ENCODE measurements around the gene COG2. TPM values are rescaled to one million over a fixed set of nuclear protein-coding genes. Genes with fewer than 3 reads are reported as not detected.
A peak's percentile ranks its signal among the peaks of the same experiment; 100 is the strongest.

COG2 gene
- total RNA-seq, 1 experiment from 2014 or later = 21.5 TPM

GRCh38 chr1:230681599-230681998 lies 39.3 kb downstream of the COG2 start:
- intact Hi-C loops (cut with micrococcal nuclease; ENCODE audit: unreplicated experiment) = loop anchor here (2.0 to 5.0 kb wide), 3 partner anchors 86 to 297 kb away; partner anchors contain the start of genes ARV1 and TTC13
- Histone ChIP-seq H3K27ac (no peak overlapping the region), H3K4me1 (replicated peaks; ENCODE audit: insufficient read depth) (peaks cover 42% of the 10 kb centered on the region), H3K27me3 (ENCODE audit: insufficient read depth, low read depth) (no peaks in the 10 kb centered on the region), H4K20me1 (ENCODE audit: insufficient read depth) (peaks cover 4% of the 10 kb centered on the region; the same call in 1 of the 2 replicates), H3K9me3 (ENCODE audit: insufficient read depth, low read depth) (no peaks in the 10 kb centered on the region), H3K79me2 (ENCODE audit: low read depth) (no peaks in the 10 kb centered on the region), H3K36me3 (ENCODE audit: low read depth) (peaks cover 29% of the 10 kb centered on the region), H3F3A (ENCODE audit: insufficient read depth, low read depth) (peaks cover 37% of the 10 kb centered on the region), H3K9me2 (ENCODE audit: insufficient read depth) (no peaks in the 10 kb centered on the region), H3K4me2 (peak overlapping the region; percentile 37), H3K4me3 (no peak overlapping the region), H2AFZ (no peak overlapping the region)
- DNase-seq = peak; percentile 69 to 84
- ChIA-PET CTCF (no interaction called here), POLR2A (ENCODE audit: unreplicated experiment) (interaction anchor here (0.6 kb wide), 1 partner anchor 739 kb away, joined by 5 read pairs; no protein-coding TSS in a partner anchor)
- TF ChIP-seq EZH2 (IDR thresholded peaks at IDR 0.05; ENCODE audit: low read depth) (no peak), CTCF (conservative IDR thresholded peaks at IDR 0.05) (no peak)
- no TSS peak for BruUV-seq (replicated peaks)

GRCh38 chr1:230682274-230682673 lies 40.0 kb downstream of the COG2 start:
- POLR2A ChIA-PET (ENCODE audit: unreplicated experiment) = interaction anchor here (0.6 to 0.8 kb wide), 2 partner anchors 40 to 739 kb away, joined by 5 to 7 read pairs; no protein-coding TSS in a partner anchor

More at GRCh38 chr1:230682274-230682673, 40.0 kb downstream of the COG2 start:
- H3K4me1 ChIP-seq (replicated peaks; ENCODE audit: insufficient read depth) = peaks cover 42% of the 10 kb centered on the region
- no peak overlapping the region for H2AFZ ChIP-seq
- no peak for DNase-seq
- H4K20me1 ChIP-seq (ENCODE audit: insufficient read depth) = peaks cover 4% of the 10 kb centered on the region; the same call in 1 of the 2 replicates
- no peaks in the 10 kb centered on the region for H3K9me2 ChIP-seq (ENCODE audit: insufficient read depth)
- no peak overlapping the region for H3K27ac ChIP-seq
- no TSS peak for BruUV-seq (replicated peaks)
- peaks cover 35% of the 10 kb centered on the region for H3K36me3 ChIP-seq (ENCODE audit: low read depth)
- no peaks in the 10 kb centered on the region for H3K79me2 ChIP-seq (ENCODE audit: low read depth)
- peak overlapping the region; percentile 37 for H3K4me2 ChIP-seq
- H3K4me3 ChIP-seq = no peak overlapping the region
- no peaks in the 10 kb centered on the region for H3K9me3 ChIP-seq (ENCODE audit: insufficient read depth, low read depth)
- CTCF ChIA-PET = interaction anchor here (1.0 kb wide), 1 partner anchor 70 kb away, joined by 3 read pairs; no protein-coding TSS in a partner anchor
- peaks cover 37% of the 10 kb centered on the region for H3F3A ChIP-seq (ENCODE audit: insufficient read depth, low read depth)
- intact Hi-C loops (cut with micrococcal nuclease; ENCODE audit: unreplicated experiment) = loop anchor here (5.0 kb wide), 2 partner anchors 85 to 180 kb away; no protein-coding TSS in a partner anchor
- TF ChIP-seq EZH2 (IDR thresholded peaks at IDR 0.05; ENCODE audit: low read depth) = no peak
- no peak for TF ChIP-seq CTCF (conservative IDR thresholded peaks at IDR 0.05)
- H3K27me3 ChIP-seq (ENCODE audit: insufficient read depth, low read depth) = no peaks in the 10 kb centered on the region

All from PC-9 (cell line).